Neutrophil (primary cell): ENCODE results near the gene C10orf105.

Experiments used
- H3K27ac ChIP-seq: fragments of 200-600 bp; sonication (generic); 2 replicates; pipeline ENCODE4 v1.5.1; 2016; ENCODE audit warnings: mild to moderate bottlenecking, moderate library complexity
- H3K27me3 ChIP-seq: fragments of 200-600 bp; sonication (generic); 2 replicates; pipeline ENCODE4 v1.6.0; 2016; ENCODE audit warnings: mild to moderate bottlenecking
- H3K36me3 ChIP-seq: fragments of 200-600 bp; sonication (generic); 2 replicates; pipeline ENCODE4 v1.5.1; 2017
- H3K4me1 ChIP-seq, 2 experiments: fragments of 200-600 bp in 1 of 2; sonication (generic) in 1 of 2; 1 replicate in 1 of 2; 2 replicates in 1 of 2; pipeline versions ENCODE4 v1.5.1 to v1.6.1; 2013 to 2016; ENCODE audit warnings: low read depth in 1 of 2, low read length in 1 of 2, mild to moderate bottlenecking in 1 of 2, moderate library complexity in 1 of 2; ENCODE audit not compliant: control insufficient read depth in 1 of 2, insufficient read depth in 1 of 2
- H3K4me3 ChIP-seq, 2 experiments: fragments of 200-600 bp in 1 of 2; sonication (generic) in 1 of 2; 1 replicate in 1 of 2; 2 replicates in 1 of 2; pipeline ENCODE4 v1.5.1; 2013 to 2016; ENCODE audit warnings: low read depth in 1 of 2, low read length in 1 of 2, mild to moderate bottlenecking in 1 of 2, moderate library complexity in 1 of 2
- H3K9me3 ChIP-seq: fragments of 200-600 bp; sonication (generic); 2 replicates; pipeline ENCODE4 v1.5.1; 2016
- TF ChIP-seq, protein P1 (sequence below): fragments of 200-600 bp; sonication (generic); IDR thresholded peaks from 2 replicates; pipeline ENCODE4 v1.5.1; 2016; ENCODE audit warnings: antibody characterized with exemption

The C10orf105 gene

DNA sequence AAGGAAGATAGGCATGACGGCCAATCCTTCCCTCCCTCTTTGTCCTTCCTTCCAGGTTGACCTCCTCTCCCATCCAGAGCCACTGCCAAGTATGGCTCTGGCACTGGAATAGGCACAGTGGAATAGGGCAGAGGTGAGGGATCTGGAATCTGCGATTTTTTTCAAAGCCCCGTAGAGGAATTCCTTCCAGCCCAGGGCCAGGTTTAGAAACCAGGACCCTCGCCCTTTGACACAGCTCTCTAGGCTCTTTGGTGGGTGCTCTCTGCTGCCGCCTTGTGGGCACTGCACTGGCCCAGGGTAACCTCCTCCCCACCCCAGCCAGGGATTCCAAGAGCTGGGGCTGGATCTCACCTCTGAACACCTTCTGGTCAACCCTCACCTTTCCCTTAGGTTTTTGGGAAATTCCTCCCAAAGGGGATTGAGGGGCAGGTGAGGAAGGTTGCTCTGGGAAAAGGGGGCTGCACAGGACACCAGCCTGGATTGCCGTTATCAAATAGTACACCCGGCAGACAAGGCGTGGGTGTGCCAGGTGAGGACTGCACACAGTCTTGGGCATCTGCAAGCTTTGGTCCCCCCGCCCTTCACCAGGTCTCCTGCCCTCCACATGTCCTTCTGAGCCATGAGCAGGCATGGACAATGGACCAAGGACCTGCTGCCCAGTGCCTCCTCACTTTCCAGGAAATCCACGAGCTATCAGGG lies 22.8 kb downstream of the C10orf105 start:
- H3K27me3 ChIP-seq = no peaks in the 10 kb centered on the region
- no peaks in the 10 kb centered on the region for H3K9me3 ChIP-seq
- peak overlapping the region in 1 of 2 experiments; percentile 8 for H3K4me3 ChIP-seq
- TF ChIP-seq, protein P1, sequence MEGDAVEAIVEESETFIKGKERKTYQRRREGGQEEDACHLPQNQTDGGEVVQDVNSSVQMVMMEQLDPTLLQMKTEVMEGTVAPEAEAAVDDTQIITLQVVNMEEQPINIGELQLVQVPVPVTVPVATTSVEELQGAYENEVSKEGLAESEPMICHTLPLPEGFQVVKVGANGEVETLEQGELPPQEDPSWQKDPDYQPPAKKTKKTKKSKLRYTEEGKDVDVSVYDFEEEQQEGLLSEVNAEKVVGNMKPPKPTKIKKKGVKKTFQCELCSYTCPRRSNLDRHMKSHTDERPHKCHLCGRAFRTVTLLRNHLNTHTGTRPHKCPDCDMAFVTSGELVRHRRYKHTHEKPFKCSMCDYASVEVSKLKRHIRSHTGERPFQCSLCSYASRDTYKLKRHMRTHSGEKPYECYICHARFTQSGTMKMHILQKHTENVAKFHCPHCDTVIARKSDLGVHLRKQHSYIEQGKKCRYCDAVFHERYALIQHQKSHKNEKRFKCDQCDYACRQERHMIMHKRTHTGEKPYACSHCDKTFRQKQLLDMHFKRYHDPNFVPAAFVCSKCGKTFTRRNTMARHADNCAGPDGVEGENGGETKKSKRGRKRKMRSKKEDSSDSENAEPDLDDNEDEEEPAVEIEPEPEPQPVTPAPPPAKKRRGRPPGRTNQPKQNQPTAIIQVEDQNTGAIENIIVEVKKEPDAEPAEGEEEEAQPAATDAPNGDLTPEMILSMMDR = peak; percentile 78
- H3K36me3 ChIP-seq = no peaks in the 10 kb centered on the region
- peak overlapping the region; percentile 93 for H3K27ac ChIP-seq
- H3K4me1 ChIP-seq = peaks cover 56 to 60% of the 10 kb centered on the region in 2 experiments

DNA sequence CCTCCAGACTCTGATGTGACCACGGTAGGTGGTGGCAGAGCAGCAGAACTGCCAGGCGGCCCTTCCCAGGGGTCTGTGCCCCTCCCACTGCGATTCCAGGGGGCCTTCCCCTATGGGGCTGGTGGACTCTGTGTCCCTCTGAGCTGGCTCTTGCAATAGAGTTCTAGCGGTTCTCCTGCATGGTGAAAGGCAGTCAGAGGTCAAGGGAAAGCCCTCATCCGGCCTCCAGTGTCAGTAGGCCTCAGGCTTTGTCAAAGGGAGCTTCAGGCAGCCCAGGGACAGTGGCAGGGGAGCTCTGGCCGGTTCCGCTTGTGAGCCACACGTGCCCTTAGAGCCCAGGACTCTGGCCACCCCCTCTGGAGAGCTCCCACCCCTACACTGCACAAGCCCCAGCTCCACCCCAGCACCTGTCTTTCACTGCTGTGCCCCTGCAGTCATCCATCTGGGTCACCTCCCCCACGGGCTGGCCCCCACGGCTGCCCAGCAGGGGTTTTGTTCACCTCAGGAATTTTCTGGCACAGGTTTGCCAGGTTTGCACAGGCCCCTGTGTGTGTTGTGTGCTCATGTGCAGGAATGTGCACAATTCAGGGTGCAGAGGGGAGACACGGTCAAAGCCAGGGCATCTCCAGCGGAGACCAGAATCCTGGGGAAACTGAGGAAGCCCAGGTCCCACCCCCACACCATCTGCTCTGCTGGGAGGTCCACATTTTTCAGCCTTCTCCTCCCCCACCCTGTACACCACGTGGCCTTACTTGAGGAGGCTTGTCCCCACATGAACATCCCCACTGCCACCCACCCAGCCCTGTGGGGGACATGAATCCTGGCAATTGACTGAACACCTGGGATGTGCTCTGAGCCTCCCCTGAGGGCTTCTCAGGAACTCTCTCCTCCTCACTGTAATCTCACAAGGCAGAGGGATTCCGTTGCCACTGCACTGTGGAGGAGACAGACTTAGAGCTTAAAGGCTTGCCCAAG lies 23.8 kb downstream of the C10orf105 start:
- no peaks in the 10 kb centered on the region for H3K9me3 ChIP-seq
- H3K27ac ChIP-seq = peak overlapping the region; percentile 93
- peaks cover 46 to 51% of the 10 kb centered on the region in 2 experiments for H3K4me1 ChIP-seq
- peak overlapping the region in 1 of 2 experiments; percentile 63 for H3K4me3 ChIP-seq
- TF ChIP-seq, protein P1 = no peak
- no peaks in the 10 kb centered on the region for H3K36me3 ChIP-seq
- H3K27me3 ChIP-seq = no peaks in the 10 kb centered on the region

DNA sequence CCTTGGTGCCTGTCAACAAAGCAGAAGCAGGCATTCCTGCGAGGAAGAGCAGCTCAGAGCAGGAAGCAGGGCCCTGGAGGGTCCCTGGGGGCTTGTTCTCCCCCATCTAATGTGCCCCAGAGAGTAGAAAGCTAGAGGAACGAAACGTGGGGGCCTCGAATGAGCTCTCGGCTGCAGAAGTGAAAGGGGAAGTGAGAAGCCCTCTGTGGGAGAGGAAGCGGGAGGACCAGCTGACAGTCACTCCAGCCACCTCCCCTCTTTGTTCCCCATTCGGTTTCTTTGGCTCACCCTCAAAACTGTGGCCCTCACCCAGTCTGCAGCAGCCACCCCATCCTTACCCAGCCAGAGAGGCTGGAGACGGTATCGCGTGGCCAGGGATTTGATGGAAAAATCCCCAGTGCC lies 25.0 kb downstream of the C10orf105 start:
- TF ChIP-seq, protein P1 = peak; percentile 24
- no peaks in the 10 kb centered on the region for H3K27me3 ChIP-seq
- peak overlapping the region; percentile 57 to 63 for H3K4me3 ChIP-seq
- H3K27ac ChIP-seq = peak overlapping the region; percentile 93
- H3K4me1 ChIP-seq = peaks cover 36 to 38% of the 10 kb centered on the region in 2 experiments
- H3K9me3 ChIP-seq = no peaks in the 10 kb centered on the region
- H3K36me3 ChIP-seq = no peaks in the 10 kb centered on the region

DNA sequence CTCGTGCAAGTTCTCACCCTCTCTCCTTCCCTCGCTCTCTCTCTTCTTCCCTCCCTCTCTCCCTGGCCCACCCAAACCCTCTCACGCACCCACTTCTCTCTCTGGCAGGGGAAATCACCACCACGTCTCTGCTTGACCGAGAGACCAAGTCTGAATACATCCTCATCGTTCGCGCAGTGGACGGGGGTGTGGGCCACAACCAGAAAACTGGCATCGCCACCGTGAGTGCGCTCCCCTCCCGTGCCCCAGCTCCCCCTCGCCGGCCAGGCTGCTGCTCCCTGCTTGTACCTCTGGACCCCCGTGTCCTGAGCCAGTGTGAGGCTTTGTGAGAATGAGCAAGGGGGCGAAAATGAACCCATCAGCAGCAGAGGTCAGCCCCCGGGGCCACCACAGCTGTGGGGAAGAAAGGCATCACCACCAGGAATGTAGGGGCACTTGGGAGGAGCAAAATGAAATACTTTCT lies 25.5 kb downstream of the C10orf105 start:
- H3K4me1 ChIP-seq = peaks cover 36 to 37% of the 10 kb centered on the region in 2 experiments

DNA sequence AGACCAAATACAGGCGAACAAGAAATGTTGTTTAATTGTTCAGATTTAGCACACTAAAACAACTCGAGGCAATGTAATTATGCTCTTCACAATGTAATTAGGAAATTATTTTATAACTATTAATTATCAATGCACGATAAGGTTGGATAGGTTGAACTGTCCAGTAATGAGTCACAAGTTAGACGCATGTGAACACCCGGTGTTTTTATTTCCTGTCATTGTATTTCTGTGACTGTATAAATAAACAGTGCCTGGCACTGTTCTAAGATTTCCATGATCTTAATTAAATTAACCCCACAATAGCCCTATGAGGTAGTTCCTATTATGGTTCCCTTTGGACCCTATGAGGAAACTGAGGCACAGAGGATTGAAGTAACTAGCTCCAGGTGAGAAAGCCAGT lies 26.2 kb downstream of the C10orf105 start:
- H3K4me1 ChIP-seq = peaks cover 36 to 37% of the 10 kb centered on the region in 2 experiments
- no peaks in the 10 kb centered on the region for H3K36me3 ChIP-seq
- TF ChIP-seq, protein P1 = no peak
- no peaks in the 10 kb centered on the region for H3K27me3 ChIP-seq
- no peaks in the 10 kb centered on the region for H3K9me3 ChIP-seq
- no peak overlapping the region for H3K4me3 ChIP-seq
- H3K27ac ChIP-seq = peak overlapping the region; percentile 93

More for the DNA sequence above, 25.5 kb downstream of the C10orf105 start:
- H3K4me3 ChIP-seq = peak overlapping the region; percentile 57 to 63
- H3K36me3 ChIP-seq = no peaks in the 10 kb centered on the region
- no peaks in the 10 kb centered on the region for H3K27me3 ChIP-seq
- H3K27ac ChIP-seq = peak overlapping the region; percentile 93
- H3K9me3 ChIP-seq = no peaks in the 10 kb centered on the region
- TF ChIP-seq, protein P1 = no peak
